ENCODE measurements around the gene SHISA8. TPM values are rescaled to one million over a fixed set of nuclear protein-coding genes. Genes with fewer than 3 reads are reported as not detected.

Gene SHISA8
- total and polyA plus RNA-seq, 2 experiments from 2014 or later, result not detected

- Histone ChIP-seq H3K9me3 (ENCODE audit: low read depth) (no peaks in the 10 kb centered on the region), H3K27me3 (no peaks in the 10 kb centered on the region), H3K36me3 (peaks cover 82% of the 10 kb centered on the region), H3K4me3 (no peak overlapping the region), H3K4me1 (ENCODE audit: low read depth) (no peaks in the 10 kb centered on the region), H3K27ac (no peak overlapping the region)
- no peak for TF ChIP-seq CTCF (IDR thresholded peaks at IDR 0.05; ENCODE audit: low read depth, low read length)
- no peak for DNase-seq (ENCODE audit: low read depth in 1 of 2, low spot score in 1 of 2)
These were observed 14.1 kb downstream of the SHISA8 start for GRCh38 chr22:41900652-41901312.

- no peaks in the 10 kb centered on the region for H3K9me3 ChIP-seq (ENCODE audit: low read depth)
- no peak overlapping the region for H3K27ac ChIP-seq
- H3K4me3 ChIP-seq, result no peak overlapping the region
- no peaks in the 10 kb centered on the region for H3K27me3 ChIP-seq
- H3K4me1 ChIP-seq (ENCODE audit: low read depth), result no peaks in the 10 kb centered on the region
- peaks cover 75% of the 10 kb centered on the region for H3K36me3 ChIP-seq
- DNase-seq (ENCODE audit: low read depth in 1 of 2, low spot score in 1 of 2), result no peak
- no peak for TF ChIP-seq CTCF (IDR thresholded peaks at IDR 0.05; ENCODE audit: low read depth, low read length)
These were observed 14.8 kb downstream of the SHISA8 start for GRCh38 chr22:41899992-41900651.

- Histone ChIP-seq H3K27ac (no peak overlapping the region), H3K4me1 (ENCODE audit: low read depth) (no peaks in the 10 kb centered on the region), H3K4me3 (no peak overlapping the region), H3K9me3 (ENCODE audit: low read depth) (no peaks in the 10 kb centered on the region), H3K36me3 (peaks cover 72% of the 10 kb centered on the region), H3K27me3 (no peaks in the 10 kb centered on the region)
- TF ChIP-seq CTCF (IDR thresholded peaks at IDR 0.05; ENCODE audit: low read depth, low read length), result no peak
- DNase-seq (ENCODE audit: low read depth in 1 of 2, low spot score in 1 of 2), result no peak
These were observed 15.8 kb downstream of the SHISA8 start for GRCh38 chr22:41899110-41899509.

- Histone ChIP-seq H3K36me3 (peaks cover 71% of the 10 kb centered on the region), H3K4me1 (ENCODE audit: low read depth) (no peaks in the 10 kb centered on the region), H3K27me3 (no peaks in the 10 kb centered on the region), H3K4me3 (no peak overlapping the region), H3K9me3 (ENCODE audit: low read depth) (no peaks in the 10 kb centered on the region), H3K27ac (no peak overlapping the region)
- no peak for DNase-seq (ENCODE audit: low read depth in 1 of 2, low spot score in 1 of 2)
- TF ChIP-seq CTCF (IDR thresholded peaks at IDR 0.05; ENCODE audit: low read depth, low read length), result no peak
These were observed 16.2 kb downstream of the SHISA8 start for GRCh38 chr22:41898645-41899044.

GRCh38 chr22:41893591-41894375, 21.1 kb downstream of the SHISA8 start:
- no peak overlapping the region for H3K4me3 ChIP-seq
- H3K4me1 ChIP-seq (ENCODE audit: low read depth), result no peaks in the 10 kb centered on the region
- TF ChIP-seq CTCF (IDR thresholded peaks at IDR 0.05; ENCODE audit: low read depth, low read length), result no peak
- no peaks in the 10 kb centered on the region for H3K9me3 ChIP-seq (ENCODE audit: low read depth)
- no peak for DNase-seq (ENCODE audit: low read depth in 1 of 2, low spot score in 1 of 2)
- H3K27me3 ChIP-seq, result no peaks in the 10 kb centered on the region
- H3K27ac ChIP-seq, result peak overlapping the region; percentile 32
- H3K36me3 ChIP-seq, result peaks cover 76% of the 10 kb centered on the region

Data from cardiac muscle cell (in vitro differentiated cells and primary cell).